IMR-90 (cell line): ENCODE measurements around the gene LGALS12. TPM values are rescaled to one million over a fixed set of nuclear protein-coding genes. Genes with fewer than 3 reads are reported as not detected.

Source experiments
- ATAC-seq: fragments of 200-7000 bp; cut with Tn5 transposase; 2 replicates; pipeline ENCODE4 v1.9.1; 2020; ENCODE audit warnings: low read depth, mild to moderate bottlenecking, moderate library complexity
- Bru-seq: library from RNA; stranded (reverse); fragments of 400-500 nt; gene quantifications from one replicate; lab custom pipeline; 2021; lab: Mats Ljungman, UMichigan
- BruChase-seq, 2 experiments: library from RNA; stranded (reverse); fragments of 400-500 nt; gene quantifications; one replicate each; lab custom pipeline; 2021; lab: Mats Ljungman, UMichigan
- BruUV-seq: library from RNA; stranded (reverse); fragments of 400-500 nt; replicated peaks from 2 replicates; lab custom pipeline; 2021; lab: Mats Ljungman, UMichigan
- CTCF ChIA-PET: fragments of 300-600 bp; formaldehyde crosslinking; extraction: SDS; loops from one replicate; lab custom pipeline; 2021; ENCODE audit warnings: antibody characterized with exemption; lab: Yijun Ruan, JAX
- POLR2A ChIA-PET: fragments of 300-600 bp; sonication (Branson Sonifier 250); formaldehyde crosslinking; loops from one replicate; lab custom pipeline; 2022; ENCODE audit warnings: antibody characterized with exemption; ENCODE audit not compliant: unreplicated experiment; lab: Charles Lee
- DNase-seq: peaks from one replicate; pipeline ENCODE4 v3.0.0; 2013
- H2AFZ ChIP-seq: replicated peaks from 2 replicates; pipeline ENCODE3; 2013; ENCODE audit warnings: low read length, mild to moderate bottlenecking; ENCODE audit not compliant: poor library complexity
- H2AK5ac ChIP-seq: 2 replicates; pipeline ENCODE4 v1.6.1; 2013; ENCODE audit warnings: low read depth, low read length, inconsistent platforms
- H2AK9ac ChIP-seq: replicated peaks from 2 replicates; pipeline ENCODE3; 2013; ENCODE audit warnings: mild to moderate bottlenecking, low read depth, low read length, moderate library complexity; ENCODE audit not compliant: poor library complexity
- H2BK120ac ChIP-seq: 2 replicates; pipeline ENCODE4 v1.6.1; 2013; ENCODE audit warnings: low read depth, low read length, inconsistent platforms
- H2BK15ac ChIP-seq: 3 replicates; pipeline ENCODE4 v1.6.1; 2013; ENCODE audit warnings: low read depth, low read length, inconsistent platforms
- H2BK20ac ChIP-seq: 2 replicates; pipeline ENCODE4 v1.6.1; 2013; ENCODE audit warnings: low read depth, mild to moderate bottlenecking, inconsistent platforms, low read length, moderate library complexity
- H2BK5ac ChIP-seq: 2 replicates; pipeline ENCODE4 v1.6.1; 2013; ENCODE audit warnings: mild to moderate bottlenecking, low read depth, low read length, inconsistent platforms; ENCODE audit not compliant: poor library complexity, severe bottlenecking
- H3K14ac ChIP-seq: replicated peaks from 2 replicates; pipeline ENCODE4 v1.6.1; 2013; ENCODE audit warnings: low read depth, low read length, inconsistent platforms
- H3K18ac ChIP-seq: 2 replicates; pipeline ENCODE4 v1.6.1; 2013; ENCODE audit warnings: low read depth, low read length, control low read depth
- H3K23ac ChIP-seq: 2 replicates; pipeline ENCODE4 v1.6.1; 2013; ENCODE audit warnings: low read depth, low read length, inconsistent platforms
- H3K27ac ChIP-seq: 2 replicates; pipeline ENCODE4 v1.5.1; 2013; ENCODE audit warnings: mild to moderate bottlenecking, control low read depth, low read length; ENCODE audit not compliant: insufficient read depth
- H3K27me3 ChIP-seq: 2 replicates; pipeline ENCODE4 v1.6.1; 2013; ENCODE audit warnings: low read length; ENCODE audit not compliant: control insufficient read depth, insufficient read depth
- H3K36me3 ChIP-seq: 2 replicates; pipeline ENCODE4 v1.6.1; 2013; ENCODE audit warnings: low read length, mixed read lengths; ENCODE audit not compliant: control insufficient read depth, insufficient read depth
- H3K4ac ChIP-seq: 2 replicates; pipeline ENCODE4 v1.6.1; 2013; ENCODE audit warnings: low read depth, low read length, inconsistent platforms
- H3K4me1 ChIP-seq: 2 replicates; pipeline ENCODE4 v1.6.1; 2013; ENCODE audit warnings: low read length, mixed read lengths; ENCODE audit not compliant: control insufficient read depth, insufficient read depth
- H3K4me2 ChIP-seq: 2 replicates; pipeline ENCODE4 v1.6.1; 2013; ENCODE audit warnings: low read depth, mild to moderate bottlenecking, control low read depth, low read length, moderate library complexity
- H3K4me3 ChIP-seq: 2 replicates; pipeline ENCODE4 v1.5.1; 2013; ENCODE audit warnings: low read depth, mild to moderate bottlenecking, control low read depth, low read length, moderate library complexity; ENCODE audit not compliant: insufficient read depth
- H3K56ac ChIP-seq: 2 replicates; pipeline ENCODE4 v1.6.1; 2013; ENCODE audit warnings: low read length, inconsistent platforms; ENCODE audit not compliant: insufficient read depth; ENCODE audit errors: extremely low read depth
- H3K79me1 ChIP-seq, 2 experiments: 2 replicates each; pipeline ENCODE4 v1.6.1; 2013; ENCODE audit warnings: low read length in 2 of 2, inconsistent platforms in 1 of 2, low read depth in 1 of 2
- H3K9ac ChIP-seq: 2 replicates; pipeline ENCODE4 v1.6.1; 2013; ENCODE audit warnings: low read depth, low read length, control low read depth
- H3K9me1 ChIP-seq: 2 replicates; pipeline ENCODE4 v1.6.1; 2013; ENCODE audit warnings: low read length, inconsistent platforms; ENCODE audit not compliant: insufficient read depth
- H3K9me3 ChIP-seq: 2 replicates; pipeline ENCODE4 v1.6.1; 2013; ENCODE audit warnings: low read length; ENCODE audit not compliant: control insufficient read depth, insufficient read depth
- H4K20me1 ChIP-seq: 2 replicates; pipeline ENCODE4 v1.6.1; 2013; ENCODE audit warnings: low read length, inconsistent platforms; ENCODE audit not compliant: insufficient read depth
- H4K5ac ChIP-seq: 2 replicates; pipeline ENCODE4 v1.6.1; 2013; ENCODE audit warnings: mild to moderate bottlenecking, low read depth, low read length, control low read depth
- H4K8ac ChIP-seq, 2 experiments: 2 replicates each; pipeline ENCODE4 v1.6.1; 2013; ENCODE audit warnings: low read depth in 2 of 2, low read length in 2 of 2, control low read depth in 1 of 2, inconsistent platforms in 1 of 2
- H4K91ac ChIP-seq: 2 replicates; pipeline ENCODE4 v1.6.1; 2013; ENCODE audit warnings: low read depth, low read length, inconsistent platforms; ENCODE audit not compliant: insufficient read depth
- MXI1 ChIP-seq: IDR thresholded peaks from 2 replicates; pipeline ENCODE4 v1.6.1; 2012; ENCODE audit warnings: low read depth, mild to moderate bottlenecking, low read length, moderate library complexity, borderline replicate concordance
- WGBS, 2 experiments: methylation state at CpG; one replicate each; pipeline versions ENCODE4 v1.1.5 to v1.1.7; 2013; ENCODE audit warnings: missing lambda C conversion rate in 2 of 2; ENCODE audit not compliant: insufficient read length in 1 of 2; ENCODE audit errors: extremely low coverage in 2 of 2; 5-methylcytosine and 5-hydroxymethylcytosine counted together
- dilution Hi-C: fragments of 300-500 bp; cut with HindIII; formaldehyde crosslinking; loops from one replicate; pipeline ENCODE4 v1.14.3; 2018; ENCODE audit warnings: low sequenced_read_pairs; ENCODE audit not compliant: unreplicated experiment
- in situ Hi-C: fragments of 300-500 bp; cut with MboI; formaldehyde crosslinking; loops from 3 replicates; pipeline ENCODE4 v1.14.3; 2019; ENCODE audit warnings: low sequenced_read_pairs, inconsistent platforms, mixed read lengths
- intact Hi-C: fragments of 100-400 bp; cut with micrococcal nuclease; formaldehyde crosslinking; loops from 2 replicates; pipeline ENCODE4 v1.10.0; 2022
- long read RNA-seq: library from polyadenylated mRNA; unstranded; transcript quantifications from one replicate; pipeline ENCODE4 v2.0.0, GENCODE V29; 2021; ENCODE audit not compliant: unreplicated experiment
- polyA plus RNA-seq, 3 experiments: library from polyadenylated mRNA; depleted of rRNA; stranded (reverse); fragments of >200 nt; gene quantifications; 2 replicates each; pipeline ENCODE4 v1.2.3, GENCODE V29; 2012; ENCODE audit warnings: low replicate concordance in 1 of 3
- total RNA-seq: library from RNA; depleted of rRNA; stranded (reverse); fragments of >200 nt; gene quantifications from 2 replicates; pipeline ENCODE4 v1.2.3, GENCODE V29; 2012; rRNA removed

The LGALS12 gene
- total RNA-seq (not detected in 2 replicates), polyA plus RNA-seq (2012; rRNA removed) (not detected in 2 replicates), Bru-seq, nascent RNA (not detected), BruChase-seq, experiment 1, labeled RNA remaining after a 6-hour chase (not detected), BruChase-seq, experiment 2, labeled RNA remaining after a 2-hour chase (not detected)
- polyA plus RNA-seq (2012; cell fraction: cytosol; rRNA removed) = not detected in 2 replicates
- polyA plus RNA-seq (2012; cell fraction: nucleus; rRNA removed; ENCODE audit: low replicate concordance) = not detected in 2 replicates
- long read RNA-seq = 0 reads

- in situ Hi-C loops (no loop called here), dilution Hi-C loops (no loop called here), intact Hi-C loops (no loop called here)
- Histone ChIP-seq H3K56ac (no peak within 1 kb of the TSS), H3K4ac (no peak within 1 kb of the TSS), H3K27ac (no peak within 1 kb of the TSS), H3K36me3 (no peaks in the 10 kb centered on the region), H2BK20ac (no peak within 1 kb of the TSS), H3K9me3 (no peaks in the 10 kb centered on the region), H3K4me3 (no peak within 1 kb of the TSS), H3K79me1 (no peaks in the 10 kb centered on the region), H4K91ac (no peak within 1 kb of the TSS), H2AK5ac (no peak within 1 kb of the TSS), H2BK120ac (no peak within 1 kb of the TSS), H3K4me1 (no peaks in the 10 kb centered on the region), H2BK5ac (no peak within 1 kb of the TSS), H3K9me1 (no peaks in the 10 kb centered on the region), H3K4me2 (no peak within 1 kb of the TSS), H3K18ac (no peak within 1 kb of the TSS), H4K20me1 (no peaks in the 10 kb centered on the region), H3K23ac (no peak within 1 kb of the TSS), H2AK9ac (no peak within 1 kb of the TSS), H4K5ac (no peak within 1 kb of the TSS), H3K14ac (no peak within 1 kb of the TSS), H2BK15ac (no peak within 1 kb of the TSS), H2AFZ (no peak within 1 kb of the TSS), H4K8ac (no peak within 1 kb of the TSS), H3K9ac (no peak within 1 kb of the TSS), H3K27me3 (peaks cover 2% of the 10 kb centered on the region; the same call in 1 of the 2 replicates)
- WGBS, 2 experiments = 60% methylated on average over 1 of the region's 15 CpGs; no CpG with 5 or more reads in 1 of the 2 experiments
- no peak for TF ChIP-seq MXI1
- no peak for DNase-seq
- BruUV-seq = no TSS peak
- ATAC-seq = no peak
- CTCF ChIA-PET = no interaction called here
- POLR2A ChIA-PET = no interaction called here
Measured at GRCh38 chr11:63505857-63506528, at the start of gene LGALS12. Gene LGALS12, plus strand, starts transcription at chr11:63506084. Its CDS starts 375 bp downstream, at chr11:63506459.
